Right cardiac atrium (tissue), 5 donors: ENCODE data around the gene TRIM22. TPM values are rescaled to one million over a fixed set of nuclear protein-coding genes. Genes with fewer than 3 reads are reported as not detected.
"Not testable (repeated sequence)": the region's sequence is repeated elsewhere in the genome, so short reads cannot be mapped to it uniquely, and the experiment has no call there.

Source experiments
- ATAC-seq, 2 donors: fragments of 200-7000 bp; cut with Tn5 transposase; one replicate each; pipeline versions ENCODE4 v1.8.0 to v1.9.1; 2020; ENCODE audit warnings: moderate library complexity in 2 of 2, mild to moderate bottlenecking in 1 of 2
- DNase-seq, 3 donors: peaks; one replicate each; pipeline ENCODE4 v3.0.0-alpha.2; 2020
- H3K27ac ChIP-seq: one replicate; pipeline ENCODE4 v1.5.1; 2013; ENCODE audit warnings: mild to moderate bottlenecking, low read length, control low read depth, moderate library complexity
- H3K27me3 ChIP-seq: one replicate; pipeline ENCODE4 v1.6.1; 2013; ENCODE audit not compliant: control insufficient read depth, insufficient read depth
- H3K4me1 ChIP-seq: one replicate; pipeline ENCODE4 v1.6.1; 2013; ENCODE audit warnings: low read length; ENCODE audit not compliant: control insufficient read depth, insufficient read depth
- H3K4me3 ChIP-seq: one replicate; pipeline ENCODE4 v1.5.1; 2013; ENCODE audit warnings: low read length, control low read depth
- H3K9me3 ChIP-seq: one replicate; pipeline ENCODE4 v1.6.1; 2013; ENCODE audit warnings: low read length; ENCODE audit not compliant: control insufficient read depth
- WGBS: extraction: QIAGEN DNeasy Blood & Tissue Kit; methylation state at CpG from one replicate; pipeline ENCODE4 v1.1.7; 2013; 5-methylcytosine and 5-hydroxymethylcytosine counted together
- intact Hi-C, 4 donors: fragments of 100-400 bp; cut with DNase I; formaldehyde crosslinking; loops; one replicate each; pipeline versions ENCODE4 v1.11.0 to v1.14.0; 2022 to 2023
- polyA plus RNA-seq: library from polyadenylated mRNA; stranded (reverse); fragments of 200-250 nt; gene quantifications from one replicate; pipeline ENCODE4 v1.2.3, GENCODE V29; 2013
- total RNA-seq, 4 donors: library from RNA; stranded (reverse); fragmentation: NEBNext Ultra II Directional; extraction: Animal tissue kit (Norgen Biotek cat#: 25700); gene quantifications; one replicate each; pipeline ENCODE4 v1.2.1, GENCODE V29; 2021
- donor health status: healthy with polysubstance abuse.
- donor health status: DM: no; HTN: yes; CAD: no.
- donor health status: DM: no; HTN: no; CAD: no.
- donor health status: DM: no; HTN: yes; CAD: no; lungs with severe emphysema.
- donor health status: DM: yes; HTN: yes; CAD: no.

Gene TRIM22
- total and polyA plus RNA-seq, 5 donors = 14.4 to 24.2 (median 24.1) TPM

GRCh38 chr11:5691238-5691963 lies 1.8 kb downstream of the TRIM22 start:
- ATAC-seq, H3K27me3 ChIP-seq, intact Hi-C loops, DNase-seq, H3K9me3 ChIP-seq, H3K4me1 ChIP-seq: not testable (repeated sequence)
- Histone ChIP-seq H3K4me3 (peak overlapping the region; percentile 83), H3K27ac (peak overlapping the region; percentile 94)
- 55% methylated on average over 12 of the region's 12 CpGs for WGBS

GRCh38 chr11:5691964-5692361 lies 2.4 kb downstream of the TRIM22 start:
- intact Hi-C loops = no loop called here
- ATAC-seq = no peak
- no peaks in the 10 kb centered on the region for H3K4me1 ChIP-seq
- H3K27ac ChIP-seq = no peak overlapping the region
- no peaks in the 10 kb centered on the region for H3K9me3 ChIP-seq
- no peak for DNase-seq
- 58% methylated on average over 3 of the region's 3 CpGs for WGBS
- peak overlapping the region; percentile 83 for H3K4me3 ChIP-seq
- H3K27me3 ChIP-seq = no peaks in the 10 kb centered on the region

GRCh38 chr11:5694642-5695041 lies 5.1 kb downstream of the TRIM22 start:
- DNase-seq = no peak
- H3K27me3 ChIP-seq = no peaks in the 10 kb centered on the region
- 86% methylated on average over 1 of the region's 1 CpG for WGBS
- no peak overlapping the region for H3K4me3 ChIP-seq
- ATAC-seq = no peak
- H3K4me1 ChIP-seq = no peaks in the 10 kb centered on the region
- H3K9me3 ChIP-seq = no peaks in the 10 kb centered on the region
- H3K27ac ChIP-seq = no peak overlapping the region
- intact Hi-C loops = no loop called here

GRCh38 chr11:5695580-5695979 lies 6.0 kb downstream of the TRIM22 start:
- intact Hi-C loops = no loop called here
- ATAC-seq (no peak), DNase-seq (no peak)
- H3K4me1 ChIP-seq = no peaks in the 10 kb centered on the region
- no peaks in the 10 kb centered on the region for H3K9me3 ChIP-seq
- H3K27ac ChIP-seq = no peak overlapping the region
- no peak overlapping the region for H3K4me3 ChIP-seq
- WGBS = 79% methylated on average over 1 of the region's 1 CpG
- no peaks in the 10 kb centered on the region for H3K27me3 ChIP-seq

GRCh38 chr11:5696210-5696609 lies 6.6 kb downstream of the TRIM22 start:
- Histone ChIP-seq H3K27ac (no peak overlapping the region), H3K9me3 (no peaks in the 10 kb centered on the region), H3K4me1 (no peaks in the 10 kb centered on the region), H3K27me3 (no peaks in the 10 kb centered on the region), H3K4me3 (no peak overlapping the region)
- ATAC-seq = no peak
- DNase-seq = no peak
- WGBS = 41% methylated on average over 2 of the region's 2 CpGs
- intact Hi-C loops = no loop called here

GRCh38 chr11:5698281-5698680 lies 8.7 kb downstream of the TRIM22 start:
- DNase-seq = no peak
- Histone ChIP-seq H3K9me3 (no peaks in the 10 kb centered on the region), H3K4me1 (no peaks in the 10 kb centered on the region), H3K27ac (no peak overlapping the region), H3K27me3 (no peaks in the 10 kb centered on the region), H3K4me3 (no peak overlapping the region)
- no peak for ATAC-seq
- intact Hi-C loops = no loop called here
- WGBS = 92% methylated on average over 7 of the region's 7 CpGs

GRCh38 chr11:5700421-5701054 lies 10.9 kb downstream of the TRIM22 start:
- intact Hi-C loops = no loop called here
- ATAC-seq (no peak), DNase-seq (no peak)
- WGBS = 80% methylated on average over 10 of the region's 10 CpGs
- Histone ChIP-seq H3K4me1 (no peaks in the 10 kb centered on the region), H3K27ac (no peak overlapping the region), H3K27me3 (no peaks in the 10 kb centered on the region), H3K9me3 (no peaks in the 10 kb centered on the region), H3K4me3 (no peak overlapping the region)

GRCh38 chr11:5701055-5701577 lies 11.5 kb downstream of the TRIM22 start:
- Histone ChIP-seq H3K4me1 (no peaks in the 10 kb centered on the region), H3K4me3 (no peak overlapping the region), H3K27ac (no peak overlapping the region), H3K27me3 (no peaks in the 10 kb centered on the region), H3K9me3 (no peaks in the 10 kb centered on the region)
- no peak for ATAC-seq
- intact Hi-C loops = no loop called here
- 53% methylated on average over 3 of the region's 3 CpGs for WGBS
- no peak for DNase-seq

GRCh38 chr11:5703741-5704536 lies 14.3 kb downstream of the TRIM22 start:
- intact Hi-C loops = no loop called here
- Histone ChIP-seq H3K4me1 (no peaks in the 10 kb centered on the region), H3K27me3 (no peaks in the 10 kb centered on the region), H3K9me3 (no peaks in the 10 kb centered on the region), H3K27ac (no peak overlapping the region), H3K4me3 (no peak overlapping the region)
- 92% methylated on average over 2 of the region's 2 CpGs for WGBS
- ATAC-seq = no peak
- DNase-seq = no peak

- no peaks in the 10 kb centered on the region for H3K4me1 ChIP-seq
- DNase-seq = no peak
- intact Hi-C loops = no loop called here
- no peak overlapping the region for H3K27ac ChIP-seq
- no peaks in the 10 kb centered on the region for H3K9me3 ChIP-seq
- no peak overlapping the region for H3K4me3 ChIP-seq
- H3K27me3 ChIP-seq = no peaks in the 10 kb centered on the region
- ATAC-seq = no peak
- 93% methylated on average over 4 of the region's 4 CpGs for WGBS
Measured at GRCh38 chr11:5705688-5706087, 16.1 kb downstream of the TRIM22 start.

GRCh38 chr11:5712507-5712906 lies 22.9 kb downstream of the TRIM22 start:
- Histone ChIP-seq H3K27ac (no peak overlapping the region), H3K27me3 (no peaks in the 10 kb centered on the region), H3K4me3 (no peak overlapping the region), H3K4me1 (no peaks in the 10 kb centered on the region), H3K9me3 (no peaks in the 10 kb centered on the region)
- DNase-seq (no peak), ATAC-seq (no peak)
- 83% methylated on average over 1 of the region's 1 CpG for WGBS
- intact Hi-C loops = no loop called here
